22Rv1 (cell line): ENCODE measurements around the gene RAB7B.

Experiments used
- CTCF ChIP-seq: fragments of 450-650 bp; IDR thresholded peaks from 2 replicates; pipeline ENCODE4 v1.5.1; 2017; ENCODE audit warnings: mild to moderate bottlenecking
- ZFX ChIP-seq: fragments of 450-650 bp; IDR thresholded peaks from 2 replicates; pipeline ENCODE4 v1.6.1; 2017; ENCODE audit warnings: antibody characterized with exemption, borderline replicate concordance

- TF ChIP-seq CTCF (no peak), ZFX (no peak)
Observed at GRCh38 chr1:206036663-206037455, 33.7 kb upstream of the RAB7B start.
